Kidney glomerular epithelial cell (primary cell): ENCODE measurements around the gene RNF138.
"Not testable (repeated sequence)": the region's sequence is repeated elsewhere in the genome, so short reads cannot be mapped to it uniquely, and the experiment has no call there.

Source experiments
- DNase-seq: peaks from one replicate; lab custom pipeline; 2025; lab: John Stamatoyannopoulos, UW

Gene RNF138

DNA sequence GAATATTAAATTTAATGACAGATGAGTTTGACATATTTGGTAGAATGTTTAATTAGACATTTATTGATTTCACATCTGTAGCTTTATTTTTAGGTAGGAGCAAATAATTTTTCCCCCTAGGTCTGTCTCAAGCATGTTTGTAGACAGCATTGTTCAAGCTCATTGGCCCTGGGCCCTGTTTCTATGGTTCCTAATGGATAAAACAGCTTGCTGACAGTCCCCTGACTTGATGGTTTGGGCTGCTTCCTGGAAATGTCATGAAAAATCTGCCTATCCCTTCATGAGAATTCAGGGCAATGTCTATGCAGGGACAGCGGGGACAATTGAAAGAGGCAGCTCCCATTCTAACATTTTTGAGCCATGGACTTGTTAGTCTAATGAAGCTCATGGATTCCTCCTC lies 83.6 kb downstream of the RNF138 start:
- no peak for DNase-seq

DNA sequence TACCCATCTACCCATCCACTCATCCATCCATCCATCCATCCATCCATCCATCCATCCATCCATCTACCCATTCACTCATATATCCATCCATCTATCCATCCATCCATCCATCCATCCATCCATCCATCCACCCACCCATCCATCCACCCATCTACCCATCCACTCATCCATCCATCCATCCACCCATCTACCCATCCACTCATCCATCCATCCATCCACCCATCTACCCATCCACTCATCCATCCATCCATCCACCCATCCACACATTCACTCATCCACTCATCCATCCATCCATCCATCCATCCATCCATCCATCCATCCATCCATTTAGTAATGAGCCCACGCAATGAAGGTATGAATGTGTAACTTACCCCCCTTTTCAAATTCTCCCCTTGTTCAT lies 85.1 kb downstream of the RNF138 start:
- not testable (repeated sequence) for DNase-seq

DNA sequence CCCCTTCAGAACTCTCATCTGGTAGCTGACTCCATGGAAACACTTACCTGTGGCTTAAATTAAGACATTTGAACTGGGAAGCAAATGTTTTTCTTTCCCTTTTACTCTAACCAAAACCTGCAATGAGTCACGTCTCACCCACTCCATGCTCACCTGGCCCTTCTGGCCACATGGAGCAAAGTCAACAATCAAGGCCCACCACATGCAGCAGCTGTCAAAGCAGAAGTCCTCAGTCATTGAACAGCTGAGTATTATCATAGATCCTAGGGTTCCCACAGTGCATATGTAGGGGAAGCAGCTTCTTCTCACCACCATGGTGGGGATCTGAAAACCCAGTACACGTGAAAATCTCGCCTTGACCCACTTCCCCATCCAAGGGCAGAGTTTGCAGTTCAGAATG lies 85.9 kb downstream of the RNF138 start:
- DNase-seq: no peak
